Epidermal melanocyte (primary cell): Measurements from ENCODE around the gene GNG12.

Experiments
- DNase-seq: peaks from one replicate; pipeline ENCODE4 v3.0.0; 2011; ENCODE audit warnings: low spot score; ENCODE audit not compliant: insufficient read length

Gene GNG12

GRCh38 chr1:67711158-67711854, 122.0 kb downstream of the GNG12 start:
- no peak for DNase-seq

DNA sequence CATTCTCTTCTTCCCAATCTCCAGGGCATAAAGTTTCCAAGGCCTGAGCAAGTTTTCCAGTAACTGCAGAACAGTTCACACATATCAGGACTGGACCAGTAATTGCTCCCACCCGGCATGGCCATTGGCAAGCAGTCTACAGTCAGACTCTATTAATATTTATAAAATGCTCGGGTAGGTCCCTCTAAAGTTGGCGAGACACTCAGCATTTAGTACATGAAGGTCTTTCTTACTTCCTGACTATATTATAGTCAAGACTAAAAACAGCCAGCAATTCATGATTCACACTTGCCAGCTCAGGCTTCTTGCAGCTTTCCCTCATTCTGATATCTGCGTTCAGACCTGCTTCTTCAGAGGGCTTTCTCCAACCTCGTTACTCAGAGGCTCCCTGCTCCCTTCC, 122.8 kb downstream of the GNG12 start:
- DNase-seq, result no peak

- no peak for DNase-seq
Observed at GRCh38 chr1:67708606-67709005, 124.7 kb downstream of the GNG12 start.

GRCh38 chr1:67705735-67706453, 127.4 kb downstream of the GNG12 start:
- DNase-seq, result no peak

GRCh38 chr1:67704351-67704750, 128.9 kb downstream of the GNG12 start:
- no peak for DNase-seq

GRCh38 chr1:67701876-67702275, 131.4 kb downstream of the GNG12 start:
- no peak for DNase-seq

- no peak for DNase-seq
Observed at GRCh38 chr1:67700692-67701410, 132.4 kb downstream of the GNG12 start.

DNA sequence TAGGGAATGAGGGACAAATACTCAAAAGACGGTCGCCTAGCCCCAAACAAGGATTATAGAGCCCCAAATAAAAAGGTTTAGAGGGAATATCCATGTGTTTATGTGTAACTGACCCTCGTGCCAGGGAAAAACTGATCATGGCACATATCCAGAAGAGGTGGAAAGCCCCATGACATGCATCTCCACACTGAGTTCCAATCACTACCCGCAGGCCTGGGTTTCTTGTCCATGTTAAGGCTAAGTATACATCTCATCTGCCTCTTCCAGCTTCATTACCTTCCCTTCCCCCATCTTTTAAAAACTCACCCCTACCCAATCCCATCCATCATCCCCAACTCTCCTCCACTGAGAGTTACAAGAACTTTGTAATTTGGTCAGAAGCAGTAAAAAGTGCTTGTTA, 133.0 kb downstream of the GNG12 start:
- DNase-seq, result no peak

GRCh38 chr1:67696708-67697107, 136.6 kb downstream of the GNG12 start:
- DNase-seq, result no peak

DNA sequence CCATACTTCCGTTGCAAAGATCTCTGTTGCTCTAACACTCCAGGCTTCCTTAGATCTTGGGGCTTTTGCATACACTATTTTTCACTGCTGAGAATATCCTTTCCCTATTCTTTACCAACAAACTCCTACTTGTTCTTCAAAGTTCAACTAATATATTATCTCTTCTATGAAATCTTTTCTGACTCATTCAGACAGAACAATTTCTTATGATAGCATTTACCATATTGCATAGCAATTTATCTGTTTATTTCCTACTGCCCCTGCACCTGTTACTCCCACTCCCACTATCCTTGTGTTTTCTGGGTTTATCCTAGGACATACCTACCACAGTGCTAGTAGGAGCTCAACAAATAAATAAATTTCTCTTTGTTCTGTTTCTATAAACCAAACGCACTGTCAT, 137.3 kb downstream of the GNG12 start:
- DNase-seq, result no peak

DNA sequence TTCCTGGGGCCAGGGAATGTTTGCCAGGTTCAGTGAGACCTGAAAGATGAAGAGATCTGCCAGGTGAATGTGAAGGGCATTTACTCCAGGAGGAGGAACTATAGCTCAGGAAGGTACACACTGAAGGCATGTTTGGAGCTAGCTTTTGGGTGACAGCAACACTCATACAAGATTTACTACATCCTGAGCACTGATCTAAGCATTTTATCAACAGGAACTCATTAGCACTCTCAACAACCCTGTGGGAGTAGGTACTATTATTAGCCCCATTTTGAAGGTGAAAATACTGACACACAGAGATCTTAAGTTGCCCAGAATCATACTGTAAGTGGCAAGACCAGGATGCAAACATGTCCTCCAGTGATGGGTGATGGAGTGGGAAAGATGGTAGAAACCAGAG, 141.6 kb downstream of the GNG12 start:
- DNase-seq, result no peak

DNA sequence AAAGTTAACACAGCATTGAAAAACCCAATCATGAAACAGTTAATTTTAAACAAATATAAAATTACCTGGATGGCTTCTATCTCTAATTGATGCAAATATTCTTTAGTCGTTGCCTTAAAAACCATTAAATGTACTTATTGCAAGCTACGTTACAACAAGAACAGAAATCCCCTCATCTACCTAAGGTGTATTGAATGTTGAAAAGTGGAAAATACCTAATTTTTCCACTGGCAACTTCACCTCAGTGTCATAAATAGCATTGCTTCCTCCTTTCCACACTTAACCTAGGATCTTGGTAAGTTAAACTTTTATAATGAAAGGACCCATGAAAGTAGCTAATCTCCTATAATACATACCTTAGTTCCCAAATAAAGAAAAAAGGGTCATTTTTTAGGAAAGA, 142.9 kb downstream of the GNG12 start:
- no peak for DNase-seq

- DNase-seq, result no peak
Observed at GRCh38 chr1:67690018-67690363, 143.3 kb downstream of the GNG12 start.

DNA sequence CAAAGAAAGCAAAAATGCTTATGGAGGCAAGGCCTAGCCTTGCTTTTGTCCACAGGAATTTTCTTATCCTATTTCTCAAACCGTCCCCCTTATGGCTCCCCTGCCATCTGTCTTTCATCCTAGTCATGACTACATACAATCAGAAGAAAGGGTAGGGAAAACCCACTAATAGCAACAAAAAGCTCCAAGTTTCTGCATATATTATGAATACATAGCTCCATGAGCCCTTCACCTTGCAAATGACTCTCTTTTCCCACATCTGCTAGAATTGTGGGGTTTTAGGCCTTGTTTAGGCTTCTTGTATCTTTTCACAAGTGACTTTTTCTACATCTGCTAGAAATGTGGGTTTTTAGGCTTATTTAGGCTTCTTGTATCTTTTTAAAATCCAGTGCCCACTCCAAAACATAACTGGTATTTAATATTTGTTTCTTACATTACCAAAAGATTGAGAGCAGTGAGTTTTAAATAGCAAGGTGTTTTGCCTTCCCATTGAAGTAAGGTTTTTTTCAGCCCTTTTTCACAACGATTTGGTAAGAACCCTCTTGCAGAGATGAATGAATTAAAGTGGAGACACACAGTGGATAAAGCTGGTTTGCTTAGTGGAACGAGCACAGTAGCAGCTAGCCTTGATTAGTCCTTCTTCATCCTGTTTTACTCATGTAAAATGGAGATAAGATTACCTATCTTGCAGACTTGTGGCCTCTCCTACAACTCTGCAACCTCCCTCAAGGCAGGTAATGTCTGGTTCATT, 143.8 kb downstream of the GNG12 start:
- DNase-seq, result no peak

- no peak for DNase-seq
Observed at GRCh38 chr1:67688526-67689219, 144.6 kb downstream of the GNG12 start.

DNA sequence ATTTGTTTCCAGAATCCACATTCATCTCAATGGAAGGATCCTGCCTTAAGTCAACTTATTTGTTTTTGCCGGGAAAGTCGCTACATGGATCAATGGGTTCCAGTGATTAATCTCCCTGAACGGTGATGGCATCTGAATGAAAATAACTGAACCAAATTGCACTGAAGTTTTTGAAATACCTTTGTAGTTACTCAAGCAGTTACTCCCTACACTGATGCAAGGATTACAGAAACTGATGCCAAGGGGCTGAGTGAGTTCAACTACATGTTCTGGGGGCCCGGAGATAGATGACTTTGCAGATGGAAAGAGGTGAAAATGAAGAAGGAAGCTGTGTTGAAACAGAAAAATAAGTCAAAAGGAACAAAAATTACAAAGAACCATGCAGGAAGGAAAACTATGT, 145.6 kb downstream of the GNG12 start:
- no peak for DNase-seq

GRCh38 chr1:67687198-67687545, 146.1 kb downstream of the GNG12 start:
- DNase-seq, result no peak

- peak; percentile 52 for DNase-seq
Observed at GRCh38 chr1:67686267-67687197, 146.7 kb downstream of the GNG12 start.

GRCh38 chr1:67685558-67686266, 147.6 kb downstream of the GNG12 start:
- no peak for DNase-seq
